Hematopoietic multipotent progenitor cell treated with erythropoietin and hydrocortisone succinate and interleukin-3 and kit ligand, for 15 days (in vitro differentiated cells): ENCODE measurements around the gene TWIST2.

ENCODE experiments used
- DNase-seq: peaks from one replicate; pipeline ENCODE4 v3.0.0-alpha.2; 2015; ENCODE audit warnings: low spot score

Gene TWIST2

GRCh38 chr2:238920053-238920452 lies 72.2 kb downstream of the TWIST2 start:
- DNase-seq, result no peak

GRCh38 chr2:238920601-238921001 lies 72.7 kb downstream of the TWIST2 start:
- DNase-seq, result no peak

DNA sequence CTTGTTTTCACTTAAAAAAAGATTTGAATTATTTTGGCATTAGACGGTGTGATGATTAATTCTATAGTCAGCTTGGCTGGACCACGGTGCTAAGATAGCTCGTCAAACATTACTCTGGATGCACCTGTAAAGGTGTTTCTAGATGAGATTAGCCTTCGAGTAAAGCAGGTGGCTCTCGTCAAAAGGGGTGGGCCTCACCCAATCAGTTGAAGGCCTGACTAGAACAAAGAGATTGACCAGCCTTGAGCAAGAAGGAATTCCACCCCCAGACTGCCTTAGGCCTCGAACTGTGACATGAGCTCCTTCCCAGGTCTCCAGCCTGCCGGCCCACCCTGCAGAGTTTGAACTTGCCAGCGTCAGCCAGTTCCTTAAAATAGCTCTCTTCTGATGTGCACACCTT lies 73.4 kb downstream of the TWIST2 start:
- DNase-seq, result no peak

DNA sequence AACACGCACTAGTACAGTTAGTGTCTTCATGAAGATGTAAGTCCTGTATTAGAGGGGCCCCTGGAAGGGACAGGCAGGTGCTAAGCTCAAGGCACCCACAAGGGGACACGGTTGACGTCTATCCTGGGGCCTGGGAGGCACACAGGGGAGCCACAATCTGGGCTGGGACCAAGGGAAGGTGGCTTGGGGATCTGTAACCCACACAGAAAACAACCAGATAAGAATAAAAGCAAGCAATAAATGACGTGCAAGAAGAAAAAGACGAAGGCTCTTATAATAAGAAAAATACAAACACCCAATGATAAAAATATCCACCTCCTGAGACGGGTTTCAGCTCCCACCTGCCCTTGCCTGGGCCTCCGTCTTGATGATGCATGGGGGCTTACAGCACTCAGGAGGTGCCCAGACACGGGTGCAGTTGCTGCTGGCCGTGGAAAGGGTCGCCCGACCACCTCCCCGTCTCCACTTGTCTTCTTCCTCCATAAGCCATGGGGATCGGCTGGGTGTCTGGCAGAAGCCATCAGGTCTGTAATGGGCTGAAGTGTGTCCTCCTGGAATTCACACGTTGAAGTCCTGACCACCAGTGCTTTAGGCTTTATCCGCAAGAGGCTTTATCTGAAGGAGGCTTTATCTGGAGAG lies 73.9 kb downstream of the TWIST2 start:
- no peak for DNase-seq

DNA sequence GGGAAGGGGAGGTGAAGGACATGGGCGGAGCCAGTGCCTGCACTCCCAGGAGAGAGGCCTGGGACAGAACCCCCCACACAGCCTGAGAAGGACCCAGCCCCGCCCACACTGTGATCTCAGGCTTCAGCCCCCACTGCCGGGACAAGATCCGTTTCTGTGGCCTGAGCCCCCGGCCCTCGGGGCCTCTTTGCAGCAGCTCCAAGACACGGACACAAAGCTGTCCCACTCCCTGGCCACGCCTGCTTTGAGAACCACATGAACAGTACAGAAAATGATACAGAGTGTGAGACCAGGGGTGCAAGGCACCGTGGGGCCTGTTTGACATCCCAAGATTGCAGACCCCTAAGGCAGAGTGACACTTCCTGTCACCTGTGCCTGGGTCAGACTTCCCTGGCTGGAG lies 74.5 kb downstream of the TWIST2 start:
- no peak for DNase-seq

DNA sequence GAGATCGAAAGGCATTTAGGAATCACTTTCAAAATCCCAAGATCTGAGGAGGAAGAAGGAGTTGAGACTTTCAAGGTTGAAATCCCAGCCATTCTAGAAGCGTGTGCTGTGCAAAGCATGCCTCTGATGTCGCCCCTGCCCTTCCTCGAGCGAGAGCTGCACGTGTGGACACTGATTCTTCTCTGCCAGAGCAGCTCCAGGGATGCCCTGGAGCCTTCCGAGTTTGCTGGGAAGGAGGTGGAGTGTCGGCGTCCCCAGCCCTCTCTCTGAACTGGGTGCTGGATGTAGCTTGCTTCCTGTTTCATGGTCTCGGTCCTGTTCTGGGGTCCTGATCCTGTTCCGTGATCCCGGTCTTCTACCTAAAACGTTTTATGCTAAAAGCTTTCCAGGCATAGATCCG lies 76.1 kb downstream of the TWIST2 start:
- DNase-seq, result no peak

DNA sequence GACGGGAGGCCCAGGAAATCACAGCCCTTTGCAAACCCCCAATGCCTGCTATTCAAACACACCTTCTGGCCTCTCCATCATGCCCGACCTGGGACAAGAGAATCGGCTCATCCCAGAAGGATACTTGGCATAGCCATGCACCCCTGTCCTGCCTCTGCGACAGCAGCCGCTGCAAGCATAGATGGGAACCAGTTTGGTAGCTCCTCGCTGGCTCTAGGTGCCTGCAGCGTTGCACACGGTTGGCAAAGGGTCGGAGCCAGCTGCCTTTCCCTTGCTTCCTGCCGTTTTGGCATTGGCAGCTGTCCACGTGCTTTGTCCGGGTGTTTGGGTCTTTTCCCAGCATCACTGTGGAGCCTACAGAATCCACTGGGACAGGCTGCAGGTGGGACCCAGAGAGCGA lies 76.9 kb downstream of the TWIST2 start:
- no peak for DNase-seq

GRCh38 chr2:238925281-238925680 lies 77.4 kb downstream of the TWIST2 start:
- DNase-seq, result no peak

DNA sequence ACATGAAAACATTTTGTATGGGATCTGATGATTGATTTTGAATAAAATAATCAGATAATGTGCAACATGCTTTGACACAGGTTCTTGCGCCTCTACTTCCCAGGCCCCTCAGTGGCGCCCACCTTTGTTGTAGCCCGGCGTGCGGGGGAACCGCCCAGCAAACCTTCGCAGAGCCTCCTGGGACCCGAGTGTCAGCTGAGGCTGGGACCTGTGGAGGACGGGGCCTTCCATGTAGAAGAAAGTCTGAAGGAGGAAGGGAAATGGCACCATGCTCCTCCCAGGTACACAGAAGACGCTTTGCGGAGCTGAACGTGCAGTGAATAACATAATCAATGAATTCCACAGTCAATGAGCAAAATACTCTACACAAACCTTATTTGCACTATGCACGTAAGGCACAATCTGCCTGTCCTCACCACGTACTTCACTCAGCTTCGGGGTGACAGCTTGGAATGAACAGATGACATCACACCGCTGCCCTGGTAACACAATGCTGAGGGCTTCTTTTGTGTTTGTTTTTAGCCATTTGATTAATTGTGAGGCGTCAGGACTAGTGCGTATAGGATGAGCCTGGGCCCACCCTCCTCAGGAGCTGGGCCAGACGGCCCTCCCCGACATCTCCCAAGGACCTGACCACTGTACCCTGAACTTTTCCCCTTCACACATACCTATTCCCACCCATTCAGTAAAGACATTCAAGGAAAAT lies 78.1 kb downstream of the TWIST2 start:
- no peak for DNase-seq

- DNase-seq, result no peak
Measured at GRCh38 chr2:238926761-238927611, 79.1 kb downstream of the TWIST2 start.

DNA sequence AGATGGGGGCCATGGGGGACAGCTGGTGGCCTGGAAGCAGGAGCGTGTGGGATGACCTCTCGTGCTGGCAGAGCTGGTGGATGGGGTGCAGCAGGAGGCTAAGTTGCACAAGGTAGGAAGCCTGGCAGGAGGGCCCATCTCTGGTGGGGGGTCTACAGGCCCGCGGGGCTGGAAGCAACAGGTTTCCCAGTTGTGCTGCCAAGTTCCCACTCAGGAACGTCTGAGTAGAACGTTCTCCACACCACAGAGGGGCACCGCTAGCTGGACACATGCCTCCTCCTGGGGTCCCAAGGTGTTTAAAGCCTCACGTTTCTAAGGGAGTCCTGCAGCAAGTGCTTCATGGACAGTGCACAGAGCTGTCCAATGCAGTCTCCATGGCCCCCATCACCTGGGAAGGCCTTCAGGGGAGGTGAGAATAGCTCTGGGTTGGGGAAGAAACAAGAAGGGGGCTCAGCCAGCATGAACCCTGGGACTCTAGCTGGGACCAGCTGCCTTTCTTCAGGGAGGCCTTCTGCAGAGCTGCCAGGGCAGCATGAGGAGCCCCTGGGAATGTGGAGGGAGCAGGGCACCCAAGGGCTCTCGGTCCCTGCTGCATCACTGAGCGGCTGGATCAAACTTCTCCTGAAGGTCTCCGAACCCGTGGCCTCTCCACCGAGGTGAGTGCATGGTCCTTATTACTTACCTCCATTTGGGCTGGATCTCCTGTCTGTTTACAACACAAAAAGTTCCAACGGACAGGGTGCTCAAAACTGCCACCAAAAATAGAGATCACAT lies 80.0 kb downstream of the TWIST2 start:
- DNase-seq, result no peak

DNA sequence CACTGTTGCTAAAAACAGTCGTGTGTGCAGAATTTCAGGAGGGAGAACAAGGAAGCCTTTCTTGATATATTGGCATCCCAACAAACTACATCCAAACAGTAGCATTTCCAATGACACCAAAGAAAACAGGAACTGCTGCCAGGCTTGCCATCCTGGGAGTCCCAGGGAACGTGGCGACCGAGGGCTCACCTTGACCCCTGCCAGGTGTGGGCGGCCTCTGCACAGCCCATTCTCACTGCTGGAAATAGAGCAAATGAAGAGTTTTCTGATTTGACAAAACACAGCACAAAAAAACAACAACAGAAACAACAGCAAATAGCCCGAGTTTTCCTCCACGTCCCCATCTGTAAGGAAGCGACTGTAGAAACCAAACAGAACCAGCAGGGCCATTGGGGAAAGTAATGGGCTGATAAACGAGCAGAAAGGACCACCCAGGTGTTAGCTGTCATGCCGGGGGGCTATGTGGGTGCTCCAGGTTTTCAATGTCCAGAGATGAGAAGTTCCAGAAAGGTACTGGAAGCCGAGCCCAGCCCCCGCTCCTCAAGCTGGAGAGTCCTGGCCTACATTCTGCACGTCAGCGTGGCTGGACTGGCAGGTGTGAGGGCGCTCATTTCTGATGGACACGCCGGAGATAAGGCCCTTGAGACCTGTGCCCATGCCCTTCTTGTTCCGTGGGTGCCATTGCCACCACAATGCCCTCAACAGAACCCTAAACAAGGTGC lies 80.8 kb downstream of the TWIST2 start:
- DNase-seq, result no peak

GRCh38 chr2:238929242-238930081 lies 81.6 kb downstream of the TWIST2 start:
- DNase-seq, result no peak

DNA sequence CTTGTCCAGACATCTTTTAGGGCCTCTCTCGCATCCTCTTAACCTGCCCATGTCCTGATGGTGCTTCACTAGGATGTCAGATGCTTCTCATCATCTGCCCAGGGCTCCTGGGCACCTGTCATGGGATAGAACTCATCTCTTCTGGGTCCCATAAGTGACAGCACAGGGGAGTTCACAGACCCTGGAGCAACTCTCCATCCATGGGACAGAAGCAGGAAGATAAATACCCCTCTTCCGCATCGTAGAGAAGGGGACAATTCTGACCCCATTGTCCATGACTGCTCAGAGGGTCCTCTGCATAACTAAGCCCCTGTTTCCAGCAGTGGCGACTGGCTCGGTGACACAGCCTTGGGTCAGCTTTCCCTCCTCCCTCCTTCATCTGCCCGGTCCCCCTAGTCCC lies 82.3 kb downstream of the TWIST2 start:
- no peak for DNase-seq

GRCh38 chr2:238936162-238937052 lies 88.5 kb downstream of the TWIST2 start:
- DNase-seq, result no peak

DNA sequence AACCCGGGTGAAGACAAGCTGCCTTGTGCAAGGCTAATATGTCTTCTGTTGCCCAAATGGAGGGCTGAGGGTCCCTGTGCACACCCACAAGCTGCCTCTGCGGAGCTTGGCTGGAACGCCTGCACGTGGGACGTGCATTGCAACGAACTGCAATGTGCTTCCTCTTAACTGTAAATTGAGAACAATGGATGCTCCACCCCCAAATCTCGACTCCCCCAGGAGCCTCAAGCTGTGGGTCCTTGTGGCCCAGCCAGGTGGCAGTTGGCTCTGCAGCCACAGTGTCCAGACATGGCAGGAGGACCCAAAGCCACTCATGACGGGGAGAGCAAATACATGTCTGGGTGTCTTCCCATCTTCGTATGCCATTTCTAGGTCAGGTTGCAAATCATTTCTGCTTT lies 90.1 kb downstream of the TWIST2 start:
- no peak for DNase-seq

- DNase-seq, result no peak
Measured at GRCh38 chr2:238938401-238939055, 90.6 kb downstream of the TWIST2 start.

GRCh38 chr2:238939074-238939473 lies 91.2 kb downstream of the TWIST2 start:
- no peak for DNase-seq
